Uterus (tissue), 2 donors: ENCODE data around the gene SCUBE3.

Experiments
- CTCF ChIP-seq, 4 experiments: fragments of 200-600 bp in 2 of 4; fragments of 450-650 bp in 2 of 4; sonication (generic) in 2 of 4; IDR thresholded peaks; one replicate each; pipeline ENCODE4 v1.5.1; 2016 to 2019; ENCODE audit warnings: antibody characterized with exemption in 4 of 4, mild to moderate bottlenecking in 2 of 4, moderate library complexity in 1 of 4
- POLR2A ChIP-seq, 2 donors: fragments of 450-650 bp; IDR thresholded peaks; one replicate each; pipeline ENCODE4 v1.6.1; 2016; ENCODE audit warnings: antibody characterized with exemption in 2 of 2, mild to moderate bottlenecking in 1 of 2, moderate library complexity in 1 of 2

DNA sequence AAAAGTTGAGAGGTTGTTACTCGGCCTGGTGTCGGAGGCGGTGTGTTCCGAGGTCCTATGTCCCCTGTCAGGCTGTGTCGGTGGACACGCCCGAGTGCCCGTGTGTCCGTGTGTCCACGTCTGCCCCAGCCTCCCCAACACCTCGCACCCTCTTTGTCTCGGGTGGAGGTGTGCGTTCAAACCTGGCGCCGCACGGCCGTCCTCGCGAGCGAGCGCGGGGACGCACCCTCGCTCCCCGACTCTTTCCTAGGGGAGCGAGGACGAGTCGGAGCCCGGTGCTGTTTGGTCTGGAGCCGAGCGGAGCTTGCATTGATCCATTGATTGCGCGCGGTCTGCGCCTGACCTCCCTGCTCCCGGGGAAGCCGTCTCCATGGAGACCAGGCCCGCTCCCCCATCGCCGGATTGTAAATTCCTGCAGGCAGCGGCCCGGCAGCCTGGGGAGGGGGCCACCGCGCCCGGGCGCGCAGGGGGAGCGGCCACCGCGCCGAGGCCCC is 411 bp upstream of the SCUBE3 start:
- no peak for TF ChIP-seq CTCF (IDR thresholded peaks at IDR 0.05)
- TF ChIP-seq POLR2A (IDR thresholded peaks at IDR 0.05) = no peak
